D721Med (cell line): ENCODE results near the gene BRD7.

Source experiments
- DNase-seq: peaks from one replicate; pipeline ENCODE4 v3.0.0; 2011; ENCODE audit warnings: low spot score; ENCODE audit not compliant: insufficient read length
- FAIRE-seq: peaks from 2 replicates; lab custom pipeline; 2011; peaks lifted over from hg19 to GRCh38; lab: Jason Lieb, UNC
- CTCF ChIP-seq: IDR thresholded peaks from 2 replicates; pipeline ENCODE4 v1.5.1; 2012; ENCODE audit warnings: mild to moderate bottlenecking, control low read depth; ENCODE audit not compliant: insufficient read depth; ENCODE audit errors: missing control alignments

Gene BRD7

GRCh38 chr16:50402298-50402895 is 33.6 kb upstream of the BRD7 start:
- DNase-seq (no peak), FAIRE-seq (no peak)
- no peak for TF ChIP-seq CTCF

GRCh38 chr16:50401355-50401754 is 32.6 kb upstream of the BRD7 start:
- DNase-seq (no peak), FAIRE-seq (no peak)
- no peak for TF ChIP-seq CTCF

- TF ChIP-seq CTCF: no peak
- FAIRE-seq: no peak
- DNase-seq: no peak
Observed at GRCh38 chr16:50400967-50401348, 32.2 kb upstream of the BRD7 start.

- no peak for TF ChIP-seq CTCF
- DNase-seq: no peak
- no peak for FAIRE-seq
Observed at GRCh38 chr16:50400312-50400966, 31.7 kb upstream of the BRD7 start.

DNA sequence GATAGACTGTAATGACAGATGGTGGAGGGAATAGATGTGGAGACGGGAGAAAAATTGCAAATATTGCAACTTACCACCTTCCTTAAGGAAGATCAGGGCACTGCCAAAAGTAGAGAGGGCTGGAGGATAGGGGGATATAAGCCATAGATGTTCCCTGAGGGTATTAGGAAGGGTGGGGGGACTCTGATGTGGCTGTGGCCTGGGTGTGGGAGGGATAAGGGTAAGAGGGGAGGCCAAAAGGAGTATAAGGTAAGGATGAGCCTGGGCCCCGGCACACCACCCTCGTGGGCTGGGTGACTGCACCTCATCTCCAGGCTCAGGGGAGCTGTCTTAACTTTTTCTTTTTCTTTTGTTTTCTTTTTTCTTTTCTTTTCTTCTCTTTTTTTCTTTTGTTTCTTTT is 30.6 kb upstream of the BRD7 start:
- TF ChIP-seq CTCF: no peak
- DNase-seq (no peak), FAIRE-seq (no peak)

- FAIRE-seq: no peak
- no peak for TF ChIP-seq CTCF
- DNase-seq: no peak
Observed at GRCh38 chr16:50398336-50398735, 29.5 kb upstream of the BRD7 start.
